NCI-H1048 (cell line): Measurements from ENCODE around the gene ACTG2.
"Not testable (repeated sequence)": the region's sequence is repeated elsewhere in the genome, so short reads cannot be mapped to it uniquely, and the experiment has no call there.

Source experiments
- DNase-seq: peaks from one replicate; lab custom pipeline; 2025; lab: John Stamatoyannopoulos, UW

Gene ACTG2

GRCh38 chr2:73893764-73894474, 1.1 kb downstream of the ACTG2 start:
- DNase-seq = no peak

DNA sequence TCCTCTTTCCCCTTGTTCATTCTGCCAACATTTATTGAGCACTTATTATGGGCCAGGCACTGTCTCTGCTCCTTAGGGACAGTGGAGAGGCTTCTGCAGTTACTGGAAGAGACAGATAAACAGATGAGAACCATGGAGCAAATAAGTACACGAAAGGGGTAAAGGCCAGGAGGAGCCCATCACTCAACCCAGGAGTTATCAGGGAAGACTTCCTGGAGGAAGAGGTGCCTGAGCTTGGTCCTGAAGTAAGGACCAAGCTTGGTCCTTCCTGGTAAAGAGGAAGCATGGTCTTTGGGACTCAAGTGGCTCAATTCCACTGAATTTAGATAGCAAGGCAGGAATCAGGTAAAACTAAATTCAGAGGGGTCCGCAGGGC, 1.7 kb downstream of the ACTG2 start:
- no peak for DNase-seq

GRCh38 chr2:73894877-73895276, 2.1 kb downstream of the ACTG2 start:
- DNase-seq = no peak

- no peak for DNase-seq
Measured at GRCh38 chr2:73895473-73895872, 2.7 kb downstream of the ACTG2 start.

DNA sequence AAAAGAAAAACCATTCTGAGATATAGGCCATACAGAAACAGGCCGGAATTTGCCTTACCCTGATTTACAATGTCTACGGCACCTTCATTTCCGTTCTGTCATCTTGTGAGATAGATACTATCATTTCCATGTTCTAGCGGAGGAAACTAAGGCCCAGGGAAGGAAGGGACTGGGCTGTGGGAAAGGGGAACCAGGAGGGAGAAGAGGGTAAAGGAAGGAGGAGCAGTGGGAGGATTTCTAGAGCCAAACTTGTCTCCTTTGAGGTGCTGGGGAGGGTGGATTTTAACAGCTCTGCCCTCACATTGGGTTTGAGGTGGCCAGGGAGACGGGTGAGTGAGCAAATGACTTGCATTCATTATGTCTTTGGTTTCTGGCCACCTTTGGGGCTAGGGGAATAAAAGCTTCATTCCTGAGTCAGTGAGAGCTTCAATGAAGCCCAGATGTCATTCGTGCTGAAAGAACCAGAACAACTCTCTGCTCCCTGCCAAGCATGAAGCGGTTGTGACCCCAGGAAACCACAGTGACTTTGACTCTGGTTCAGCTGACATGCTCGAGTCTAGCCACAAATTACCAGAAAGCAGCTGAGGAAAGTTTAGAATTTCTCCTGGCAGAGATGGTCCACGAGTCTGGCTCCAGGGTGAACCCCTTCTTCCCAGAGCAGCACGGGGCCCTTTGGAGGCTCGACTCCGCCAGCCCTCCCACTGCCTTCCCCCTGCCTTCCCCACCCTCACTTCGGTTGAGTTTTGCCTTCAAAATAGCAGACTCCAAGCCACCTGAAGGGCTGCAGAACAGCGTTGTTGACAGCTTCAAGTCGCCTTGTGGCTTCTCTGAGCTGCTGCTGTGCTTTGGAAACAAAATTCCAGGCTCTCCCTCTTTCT, 3.8 kb downstream of the ACTG2 start:
- DNase-seq = no peak

GRCh38 chr2:73897240-73897583, 4.4 kb downstream of the ACTG2 start:
- no peak for DNase-seq

GRCh38 chr2:73897934-73898333, 5.1 kb downstream of the ACTG2 start:
- no peak for DNase-seq

DNA sequence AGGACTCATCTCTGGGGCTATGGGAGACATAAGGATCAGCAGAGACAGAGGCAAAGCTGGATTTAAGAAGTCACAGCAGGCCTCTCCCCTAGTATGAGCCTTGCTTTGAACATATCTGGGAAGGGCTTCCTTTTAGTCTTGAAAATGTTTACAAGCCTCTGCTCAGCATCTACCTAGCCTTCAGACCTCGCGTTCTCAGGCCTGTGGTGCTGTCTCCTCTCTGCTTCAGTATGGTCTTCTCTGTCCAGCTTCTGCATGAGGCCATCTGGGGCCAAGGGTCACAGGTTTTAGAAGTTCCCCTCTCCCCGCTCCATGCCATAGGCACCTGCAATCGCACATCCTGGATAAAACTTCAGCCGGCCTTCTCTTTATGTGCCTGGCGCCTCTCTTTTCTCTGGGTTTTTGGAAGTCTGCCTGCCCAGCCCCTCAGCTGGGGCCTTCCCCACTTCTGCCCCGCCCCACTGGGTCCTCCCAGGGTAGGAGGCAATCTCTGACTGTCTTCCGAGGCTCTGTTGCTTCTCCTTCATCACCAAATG, 7.1 kb downstream of the ACTG2 start:
- DNase-seq = no peak

GRCh38 chr2:73901143-73901542, 8.3 kb downstream of the ACTG2 start:
- DNase-seq = no peak

DNA sequence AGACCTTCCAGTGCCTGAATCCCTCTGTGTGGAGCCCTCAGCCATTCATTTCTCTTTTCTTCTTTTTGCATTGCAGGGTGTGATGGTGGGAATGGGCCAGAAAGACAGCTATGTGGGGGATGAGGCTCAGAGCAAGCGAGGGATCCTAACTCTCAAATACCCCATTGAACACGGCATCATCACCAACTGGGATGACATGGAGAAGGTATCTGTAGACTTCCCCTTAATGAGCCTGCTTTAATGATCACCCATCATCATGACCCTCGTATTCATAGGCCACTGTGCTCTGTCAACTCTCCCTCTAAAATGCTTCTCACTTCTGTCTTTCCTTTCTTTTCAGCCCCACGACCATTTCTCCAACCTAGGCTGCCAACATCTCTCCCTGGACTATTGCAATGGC, 9.5 kb downstream of the ACTG2 start:
- DNase-seq = no peak

DNA sequence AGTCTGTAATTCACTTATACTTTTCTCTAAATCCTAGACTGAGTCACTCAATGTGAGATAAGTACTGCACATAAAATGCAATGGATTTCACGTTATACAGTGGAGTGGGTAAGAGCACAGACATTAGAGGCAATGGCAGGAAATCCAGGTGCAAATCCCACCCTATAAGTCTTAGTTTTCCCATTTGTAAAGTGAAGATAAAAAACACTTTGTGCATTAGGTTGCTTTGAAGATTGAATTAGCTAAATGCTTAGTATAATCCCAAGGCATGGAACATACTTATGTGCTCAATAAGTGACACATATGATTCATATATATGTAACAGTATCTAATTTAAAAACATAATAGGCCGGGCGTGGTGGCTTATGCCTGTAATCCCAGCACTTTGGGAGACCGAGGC, 10.5 kb downstream of the ACTG2 start:
- no peak for DNase-seq

GRCh38 chr2:73903949-73904613, 11.3 kb downstream of the ACTG2 start:
- not testable (repeated sequence) for DNase-seq

DNA sequence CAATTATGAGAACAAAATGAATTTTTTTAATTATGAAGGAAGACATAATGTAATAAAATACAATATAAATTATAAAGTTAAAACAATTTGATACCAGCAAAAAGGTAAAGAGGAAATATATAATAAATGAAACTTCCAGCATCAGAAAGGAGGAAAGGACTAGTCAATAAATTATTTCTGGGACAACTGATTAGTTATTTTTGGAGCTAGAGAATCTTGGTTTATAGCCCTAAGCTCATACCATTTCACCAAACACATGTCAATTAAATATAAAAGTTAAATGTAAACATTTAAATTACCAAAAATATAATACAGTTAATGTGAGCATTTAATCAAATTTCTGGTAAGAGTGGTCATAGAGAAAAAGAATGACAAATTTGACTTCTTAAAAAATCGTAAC, 12.1 kb downstream of the ACTG2 start:
- no peak for DNase-seq

DNA sequence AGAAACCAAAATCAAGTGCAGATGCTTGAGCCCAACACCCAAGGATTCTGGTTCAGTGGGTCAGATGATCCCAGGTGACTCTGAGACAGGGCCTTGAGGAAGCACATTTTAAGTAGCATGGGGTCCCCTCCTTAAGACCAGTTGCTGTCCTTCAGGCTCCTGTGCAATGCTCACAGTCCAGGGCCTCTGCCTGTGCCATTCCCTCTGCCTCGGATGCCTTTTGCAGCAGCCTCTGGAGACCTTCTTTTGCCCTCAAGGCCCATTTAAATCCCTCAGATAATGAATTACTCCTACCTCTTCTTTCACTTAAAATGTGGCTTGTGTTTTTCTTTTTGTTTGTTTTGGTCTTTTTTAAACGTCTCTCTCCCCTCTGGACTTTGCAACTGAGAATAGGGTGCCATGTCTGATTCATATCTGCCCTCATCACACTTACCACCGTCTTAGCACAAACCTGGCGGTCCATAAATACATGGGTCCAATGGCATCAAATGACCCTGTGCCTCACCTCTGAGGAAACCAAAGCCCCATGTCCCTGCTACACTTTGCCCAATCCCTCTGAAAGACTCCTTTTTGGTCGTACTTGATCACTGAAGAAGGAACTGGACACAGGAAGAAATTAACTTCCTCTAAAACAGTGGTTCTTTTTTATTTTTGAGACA, 14.2 kb downstream of the ACTG2 start:
- DNase-seq = no peak

DNA sequence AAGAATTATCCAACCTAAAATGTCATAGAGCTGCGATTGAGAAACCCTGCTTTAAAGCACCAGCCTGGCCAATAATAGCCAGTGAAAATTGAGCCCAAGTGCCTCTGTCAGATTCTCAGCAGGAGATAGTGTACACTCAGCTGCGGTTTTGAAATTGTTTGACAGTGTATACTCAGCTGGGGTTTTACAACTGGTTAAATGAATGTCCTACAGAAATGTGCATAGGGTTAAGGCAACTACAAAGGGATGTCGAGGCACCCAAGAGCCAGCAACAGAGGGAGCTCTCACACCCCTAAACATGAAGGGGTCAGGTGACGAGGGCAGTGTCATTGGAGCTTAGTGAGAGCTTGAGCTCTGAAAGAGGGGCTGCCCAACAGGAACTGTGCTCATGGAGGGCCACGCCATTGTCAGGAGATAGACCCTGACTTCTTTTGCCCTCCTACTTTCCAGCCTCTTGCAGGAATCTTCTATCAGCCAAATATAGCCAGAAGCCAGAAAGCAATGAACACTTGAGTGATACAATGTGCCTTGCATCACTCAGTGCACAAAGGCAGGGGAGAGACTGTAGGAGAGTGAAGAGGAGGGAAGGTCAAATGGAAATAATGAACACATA, 15.1 kb downstream of the ACTG2 start:
- DNase-seq = no peak

GRCh38 chr2:73908689-73909652, 16.2 kb downstream of the ACTG2 start:
- no peak for DNase-seq

- no peak for DNase-seq
Measured at GRCh38 chr2:73910873-73911547, 18.2 kb downstream of the ACTG2 start.

DNA sequence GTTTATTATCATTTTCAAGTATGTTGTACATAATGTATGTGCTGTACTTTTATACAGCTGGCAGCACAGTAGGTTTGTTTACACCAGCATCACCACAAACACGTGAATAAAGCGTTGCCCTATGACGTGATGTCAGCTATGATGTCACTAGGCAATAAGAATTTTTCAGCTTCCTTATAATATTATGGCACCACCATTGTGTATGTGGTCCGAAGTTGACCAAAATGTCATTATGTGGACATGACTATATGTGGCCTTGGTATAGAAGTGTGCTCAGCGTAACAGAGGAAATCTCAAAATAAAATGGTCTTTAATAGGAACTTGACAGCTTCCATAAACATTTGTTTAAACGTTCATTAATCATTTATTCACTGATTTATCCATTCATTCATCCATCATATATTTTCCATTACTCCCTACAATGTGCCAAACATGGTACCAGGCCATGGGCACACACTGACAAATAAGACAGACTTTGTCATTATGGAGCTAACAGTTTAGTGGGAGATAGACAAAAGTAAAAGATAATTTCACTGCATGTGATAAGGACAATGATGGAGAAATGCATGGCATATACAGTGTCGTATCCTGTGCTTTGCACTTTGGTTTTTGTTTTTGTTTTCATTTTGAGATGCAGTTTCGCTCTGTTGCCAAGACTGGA, 18.9 kb downstream of the ACTG2 start:
- DNase-seq = no peak

- no peak for DNase-seq
Measured at GRCh38 chr2:73913414-73914054, 20.7 kb downstream of the ACTG2 start.
